ENCODE results near the gene ROPN1. TPM values are rescaled to one million over a fixed set of nuclear protein-coding genes. Genes with fewer than 3 reads are reported as not detected.
"Not testable (repeated sequence)": the region's sequence is repeated elsewhere in the genome, so short reads cannot be mapped to it uniquely, and the experiment has no call there.

ROPN1 gene
- total and polyA plus RNA-seq, 2 of the 4 experiments (the other 2 are of a cell fraction), result 0.03 to 0.18 TPM

DNA sequence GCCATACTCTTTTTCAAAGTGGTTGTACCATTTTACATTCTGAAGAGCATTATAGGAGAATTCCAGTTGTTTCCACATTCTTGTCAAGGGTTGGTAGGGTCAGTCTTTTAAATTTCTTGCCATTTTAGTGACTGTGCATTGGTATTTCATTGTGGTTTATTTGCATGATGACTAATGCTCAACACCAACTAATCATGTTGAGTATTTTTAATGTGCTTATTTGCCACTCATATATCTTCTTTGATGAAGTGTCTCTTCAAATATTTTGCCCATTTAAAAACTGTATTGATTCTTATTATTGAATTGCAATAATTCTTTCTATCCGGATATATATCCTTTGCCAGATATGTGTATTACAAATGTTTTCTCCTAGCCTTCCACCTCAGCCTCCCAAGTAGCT, 16.4 kb upstream of the ROPN1 start:
- peaks cover 29% of the 10 kb centered on the region for H3K27me3 ChIP-seq (ENCODE audit: control insufficient read depth, insufficient read depth, low read length)
- POLR2A ChIA-PET (ENCODE audit: unreplicated experiment); H3K18ac ChIP-seq (ENCODE audit: low read depth, low read length); H2BK120ac ChIP-seq (ENCODE audit: low read depth, low read length); H4K20me1 ChIP-seq (ENCODE audit: insufficient read depth, low read length); in situ Hi-C loops (cut with MboI; ENCODE audit: low sequenced_read_pairs); H3K56ac ChIP-seq (ENCODE audit: extremely low read depth, insufficient read depth, low read length); H2BK15ac ChIP-seq (ENCODE audit: low read depth, low read length); dilution Hi-C loops (cut with HindIII; ENCODE audit: low sequenced_read_pairs, unreplicated experiment); H3K27ac ChIP-seq (ENCODE audit: insufficient read depth, low read length); H3K23ac ChIP-seq (ENCODE audit: low read depth, low read length); H3K9ac ChIP-seq (ENCODE audit: low read depth, low read length); H3K4me3 ChIP-seq (ENCODE audit: insufficient read depth, low read depth, low read length); ATAC-seq (ENCODE audit: low read depth); H3K79me1 ChIP-seq (ENCODE audit: low read depth in 1 of 2, low read length in 2 of 2); H4K5ac ChIP-seq (ENCODE audit: low read depth, low read length); H3K4ac ChIP-seq (ENCODE audit: low read depth, low read length); H2BK5ac ChIP-seq (ENCODE audit: low read depth, low read length, poor library complexity, severe bottlenecking); BruUV-seq (replicated peaks); H3K9me1 ChIP-seq (ENCODE audit: insufficient read depth, low read length); H3K36me3 ChIP-seq (ENCODE audit: control insufficient read depth, insufficient read depth, low read length); H3K4me1 ChIP-seq (ENCODE audit: control insufficient read depth, insufficient read depth, low read length); H4K8ac ChIP-seq (ENCODE audit: low read depth in 2 of 2, low read length in 2 of 2); DNase-seq; H2BK20ac ChIP-seq (ENCODE audit: low read depth, low read length); H2AK9ac ChIP-seq (replicated peaks; ENCODE audit: low read depth, low read length, poor library complexity); intact Hi-C loops (cut with micrococcal nuclease); H2AK5ac ChIP-seq (ENCODE audit: low read depth, low read length); H3K14ac ChIP-seq (replicated peaks; ENCODE audit: low read depth, low read length); H3K4me2 ChIP-seq (ENCODE audit: low read depth, low read length); H2AFZ ChIP-seq (replicated peaks; ENCODE audit: low read length, poor library complexity); H3K9me3 ChIP-seq (ENCODE audit: control insufficient read depth, insufficient read depth, low read length); H4K91ac ChIP-seq (ENCODE audit: insufficient read depth, low read depth, low read length); CTCF ChIA-PET: not testable (repeated sequence)
- no CpG with 5 or more reads among the region's 1 CpG for WGBS, 2 experiments (ENCODE audit: extremely low coverage in 2 of 2, insufficient read length in 1 of 2)

Measured in IMR-90 (cell line).